Measurements from ENCODE around the gene CYP2J2.
"Not testable (repeated sequence)": the region's sequence is repeated elsewhere in the genome, so short reads cannot be mapped to it uniquely, and the experiment has no call there.

CYP2J2 gene

DNA sequence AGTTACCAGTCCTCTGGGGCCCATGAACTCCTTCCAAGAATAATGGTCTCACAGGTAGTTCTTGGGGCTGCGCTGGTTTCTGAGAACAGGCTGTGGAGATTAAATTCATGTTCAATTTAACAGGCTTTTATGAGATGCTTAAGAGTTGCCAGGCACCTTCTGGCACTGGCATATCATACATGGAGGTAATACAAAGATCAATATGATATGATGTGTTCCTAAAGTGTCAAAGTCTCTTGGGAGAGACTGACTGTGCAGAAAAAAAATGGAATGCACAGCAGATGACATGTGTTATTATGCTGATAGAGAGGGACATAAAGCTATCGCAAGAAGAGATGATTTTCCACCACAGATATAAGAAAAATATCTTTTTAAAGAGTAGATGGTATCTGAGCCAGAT is 6.8 kb downstream of the CYP2J2 start:
- Histone ChIP-seq H3K4me1 (ENCODE audit: control insufficient read depth, insufficient read depth, low read length, unreplicated experiment) (no peaks in the 10 kb centered on the region), H3K27me3 (ENCODE audit: insufficient read depth, low read length) (peaks cover 23% of the 10 kb centered on the region), H3K27ac (ENCODE audit: low read depth, low read length) (no peak overlapping the region), H2AFZ (ENCODE audit: low read length, unreplicated experiment) (no peak overlapping the region), H3K4me3 (ENCODE audit: low read depth, low read length) (no peak overlapping the region), H3K36me3 (ENCODE audit: insufficient read depth, low read length) (no peaks in the 10 kb centered on the region), H3K79me2 (ENCODE audit: control insufficient read depth, insufficient read depth, low read length, unreplicated experiment) (no peaks in the 10 kb centered on the region)

DNA sequence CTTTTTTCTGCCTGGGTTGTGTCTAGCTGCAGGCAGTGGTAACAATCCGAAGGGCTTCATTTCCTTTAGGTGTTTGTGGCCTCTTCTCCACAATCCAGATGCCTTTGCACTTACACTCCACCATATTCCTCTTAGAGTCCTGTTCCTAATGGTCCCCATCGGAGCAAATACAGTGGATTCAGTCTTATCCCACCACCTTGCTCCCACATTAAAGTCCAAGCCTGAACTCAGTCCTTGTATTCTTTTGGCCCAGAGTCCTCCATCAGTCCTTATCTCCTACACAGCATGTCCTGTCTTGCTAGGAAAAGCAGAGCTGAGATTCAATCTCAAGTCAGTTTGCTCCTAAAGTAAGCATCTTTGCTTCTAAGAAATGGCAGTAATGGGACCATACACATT is 8.8 kb downstream of the CYP2J2 start:
- no peak overlapping the region for H3K27ac ChIP-seq (ENCODE audit: low read depth, low read length)
- no peaks in the 10 kb centered on the region for H3K36me3 ChIP-seq (ENCODE audit: insufficient read depth, low read length)
- no peak overlapping the region for H3K4me3 ChIP-seq (ENCODE audit: low read depth, low read length)
- no peaks in the 10 kb centered on the region for H3K4me1 ChIP-seq (ENCODE audit: control insufficient read depth, insufficient read depth, low read length, unreplicated experiment)
- H2AFZ ChIP-seq (ENCODE audit: low read length, unreplicated experiment) = no peak overlapping the region
- no peaks in the 10 kb centered on the region for H3K79me2 ChIP-seq (ENCODE audit: control insufficient read depth, insufficient read depth, low read length, unreplicated experiment)
- H3K27me3 ChIP-seq (ENCODE audit: insufficient read depth, low read length) = peaks cover 16% of the 10 kb centered on the region

DNA sequence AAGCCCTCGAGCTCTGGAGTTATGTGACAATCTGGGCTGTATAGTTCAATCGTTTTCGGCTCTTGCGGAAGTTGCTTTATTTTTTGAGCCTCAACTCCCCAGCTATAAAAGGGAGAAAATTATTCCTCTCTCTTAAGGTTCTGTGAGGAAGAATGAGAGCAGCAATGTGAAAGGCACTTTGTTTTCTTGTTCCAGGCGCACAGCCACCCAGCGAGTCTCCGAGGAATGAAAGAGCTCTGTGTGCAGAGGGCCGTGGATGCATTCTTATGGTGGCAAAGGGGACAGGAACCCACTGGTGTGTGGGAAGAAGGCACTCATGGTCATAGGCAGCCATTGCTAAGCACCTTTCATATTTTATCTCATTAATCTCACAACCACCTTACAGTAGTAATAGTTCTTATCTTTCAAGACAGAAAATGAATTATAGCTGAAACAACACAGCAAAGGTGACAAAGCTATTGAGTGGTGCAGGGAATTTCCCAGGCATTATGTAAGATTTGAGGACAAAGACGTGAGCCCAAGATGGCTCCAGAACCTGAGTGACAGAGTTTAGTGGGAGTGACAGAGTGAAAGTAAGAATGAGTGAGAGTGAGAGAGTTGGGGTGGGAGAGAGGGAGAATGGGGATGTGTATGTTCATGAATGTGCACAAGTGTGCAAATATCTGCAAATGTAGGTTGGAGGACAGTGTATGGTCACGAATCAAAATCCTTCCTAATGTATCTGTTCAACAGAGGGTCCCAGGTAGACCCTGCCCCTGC is 9.4 kb downstream of the CYP2J2 start:
- H3K4me1 ChIP-seq (ENCODE audit: control insufficient read depth, insufficient read depth, low read length, unreplicated experiment) = no peaks in the 10 kb centered on the region
- no peak overlapping the region for H2AFZ ChIP-seq (ENCODE audit: low read length, unreplicated experiment)
- no peaks in the 10 kb centered on the region for H3K36me3 ChIP-seq (ENCODE audit: insufficient read depth, low read length)
- no peak overlapping the region for H3K27ac ChIP-seq (ENCODE audit: low read depth, low read length)
- no peaks in the 10 kb centered on the region for H3K79me2 ChIP-seq (ENCODE audit: control insufficient read depth, insufficient read depth, low read length, unreplicated experiment)
- H3K27me3 ChIP-seq (ENCODE audit: insufficient read depth, low read length) = peaks cover 12% of the 10 kb centered on the region
- no peak overlapping the region for H3K4me3 ChIP-seq (ENCODE audit: low read depth, low read length)

DNA sequence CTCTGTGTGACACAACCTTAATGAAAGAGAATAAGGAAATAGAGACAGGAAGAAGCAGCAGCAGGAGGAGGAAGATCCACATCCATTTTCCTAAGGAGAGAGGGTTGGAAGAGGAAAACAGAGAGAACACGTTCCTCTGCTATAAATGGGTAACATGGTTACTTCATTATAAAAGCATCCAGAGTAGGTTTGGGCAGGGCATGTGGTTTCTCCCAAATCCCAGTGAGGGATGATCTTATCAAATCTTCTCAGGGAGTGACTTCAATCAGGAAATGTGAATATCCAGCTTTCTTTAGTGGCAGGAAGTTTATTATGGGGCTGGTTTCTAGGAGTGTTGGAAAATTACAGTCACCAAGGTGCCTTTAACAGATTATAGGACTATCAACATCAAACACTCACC is 11.1 kb downstream of the CYP2J2 start:
- H3K36me3 ChIP-seq (ENCODE audit: insufficient read depth, low read length) = no peaks in the 10 kb centered on the region
- H3K4me1 ChIP-seq (ENCODE audit: control insufficient read depth, insufficient read depth, low read length, unreplicated experiment) = no peaks in the 10 kb centered on the region
- H3K27ac ChIP-seq (ENCODE audit: low read depth, low read length) = no peak overlapping the region
- H3K4me3 ChIP-seq (ENCODE audit: low read depth, low read length) = no peak overlapping the region
- no peaks in the 10 kb centered on the region for H3K79me2 ChIP-seq (ENCODE audit: control insufficient read depth, insufficient read depth, low read length, unreplicated experiment)
- H3K27me3 ChIP-seq (ENCODE audit: insufficient read depth, low read length) = peaks cover 16% of the 10 kb centered on the region
- H2AFZ ChIP-seq (ENCODE audit: low read length, unreplicated experiment) = no peak overlapping the region

DNA sequence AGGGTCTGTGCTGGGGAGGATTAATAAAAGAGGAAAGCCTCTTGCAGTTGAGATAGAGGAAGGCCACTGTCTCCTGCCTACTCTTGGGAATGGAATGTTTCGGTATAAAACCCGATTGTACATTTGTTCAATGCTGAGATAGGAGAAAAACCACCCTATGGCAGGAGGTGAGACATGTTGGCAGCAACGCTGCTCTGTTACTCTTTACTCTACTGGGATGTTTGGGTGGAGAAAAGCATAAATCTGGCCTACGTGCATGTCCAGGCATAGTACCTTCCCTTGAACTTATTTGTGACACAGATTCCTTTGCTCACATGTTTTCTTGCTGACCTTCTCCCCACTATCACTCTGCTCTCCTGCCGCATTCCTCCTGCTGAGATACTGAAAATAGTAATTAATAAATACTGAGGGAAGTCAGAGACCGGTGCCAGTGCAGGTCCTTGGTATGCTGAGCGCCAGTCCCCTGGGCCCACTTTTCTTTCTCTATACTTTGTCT is 11.7 kb downstream of the CYP2J2 start:
- H2AFZ ChIP-seq (ENCODE audit: low read length, unreplicated experiment); H3K79me2 ChIP-seq (ENCODE audit: control insufficient read depth, insufficient read depth, low read length, unreplicated experiment); H3K4me1 ChIP-seq (ENCODE audit: control insufficient read depth, insufficient read depth, low read length, unreplicated experiment); H3K4me3 ChIP-seq (ENCODE audit: low read depth, low read length); H3K36me3 ChIP-seq (ENCODE audit: insufficient read depth, low read length); H3K27ac ChIP-seq (ENCODE audit: low read depth, low read length): not testable (repeated sequence)
- peaks cover 15% of the 10 kb centered on the region for H3K27me3 ChIP-seq (ENCODE audit: insufficient read depth, low read length)

DNA sequence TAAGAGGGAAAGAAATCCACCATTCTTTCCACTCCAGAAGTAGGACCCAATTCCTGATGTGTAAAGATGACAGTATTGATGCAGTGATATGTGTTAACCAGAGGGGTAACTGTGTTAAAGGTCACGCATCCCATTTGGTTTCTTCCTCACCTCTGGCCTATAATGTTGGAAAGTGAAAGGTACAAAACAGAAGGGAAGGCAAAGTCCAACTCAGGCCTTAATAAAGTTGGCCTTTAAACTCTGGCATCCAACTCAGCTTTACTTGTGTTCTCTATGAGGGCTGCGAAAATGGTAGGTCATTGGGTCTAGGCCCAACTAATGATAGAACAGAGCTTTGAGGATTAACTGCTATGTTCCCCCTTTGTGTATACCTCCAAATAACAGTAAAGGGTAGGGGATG is 17.9 kb downstream of the CYP2J2 start:
- Histone ChIP-seq H3K36me3 (ENCODE audit: insufficient read depth, low read length) (no peaks in the 10 kb centered on the region), H2AFZ (ENCODE audit: low read length, unreplicated experiment) (no peak overlapping the region), H3K4me1 (ENCODE audit: control insufficient read depth, insufficient read depth, low read length, unreplicated experiment) (no peaks in the 10 kb centered on the region), H3K27ac (ENCODE audit: low read depth, low read length) (no peak overlapping the region), H3K4me3 (ENCODE audit: low read depth, low read length) (no peak overlapping the region), H3K79me2 (ENCODE audit: control insufficient read depth, insufficient read depth, low read length, unreplicated experiment) (no peaks in the 10 kb centered on the region), H3K27me3 (ENCODE audit: insufficient read depth, low read length) (0 out of 2 replicates have a peak, but pooled peaks cover 4% of the 10 kb centered on the region)

DNA sequence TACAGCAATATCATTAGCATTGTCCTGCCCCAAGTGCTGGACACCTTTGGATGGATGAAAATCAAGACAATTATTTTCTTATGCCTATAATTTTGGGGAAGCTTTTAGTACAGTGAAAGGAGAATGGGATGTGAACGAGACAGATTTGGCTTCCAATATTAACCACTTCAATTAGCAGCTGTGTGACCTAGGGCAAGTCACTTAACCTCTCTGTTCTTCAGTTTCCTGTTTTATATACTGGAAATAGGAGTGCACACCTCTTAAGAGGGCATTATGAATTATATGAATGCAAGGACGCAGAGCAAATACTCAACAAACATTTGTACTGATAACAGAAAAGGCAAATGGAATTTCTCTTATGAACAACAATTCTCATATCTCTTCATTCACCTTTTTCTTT is 18.5 kb downstream of the CYP2J2 start:
- Histone ChIP-seq H2AFZ (ENCODE audit: low read length, unreplicated experiment) (no peak overlapping the region), H3K4me3 (ENCODE audit: low read depth, low read length) (no peak overlapping the region), H3K27ac (ENCODE audit: low read depth, low read length) (no peak overlapping the region), H3K4me1 (ENCODE audit: control insufficient read depth, insufficient read depth, low read length, unreplicated experiment) (no peaks in the 10 kb centered on the region), H3K79me2 (ENCODE audit: control insufficient read depth, insufficient read depth, low read length, unreplicated experiment) (no peaks in the 10 kb centered on the region), H3K27me3 (ENCODE audit: insufficient read depth, low read length) (0 out of 2 replicates have a peak, but pooled peaks cover 4% of the 10 kb centered on the region), H3K36me3 (ENCODE audit: insufficient read depth, low read length) (no peaks in the 10 kb centered on the region)

DNA sequence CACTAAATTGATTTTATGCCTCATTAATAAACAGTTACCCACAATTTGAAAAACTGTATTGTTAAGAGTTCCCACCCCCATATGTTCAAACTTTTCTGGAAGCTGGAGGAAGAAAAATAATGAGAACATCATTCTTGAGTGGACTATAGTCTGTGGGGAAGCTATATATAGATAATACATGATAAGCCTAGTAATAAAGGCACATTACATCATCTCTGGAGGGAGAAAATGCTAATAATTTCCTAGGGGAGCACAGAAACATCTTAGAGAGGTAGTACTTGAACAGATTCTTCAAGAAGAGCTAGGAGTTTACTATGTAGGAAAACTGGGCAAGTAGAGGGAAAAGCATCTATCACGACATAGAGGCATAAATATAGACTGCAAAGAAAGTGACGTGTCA is 19.6 kb downstream of the CYP2J2 start:
- Histone ChIP-seq H3K4me1 (ENCODE audit: control insufficient read depth, insufficient read depth, low read length, unreplicated experiment) (no peaks in the 10 kb centered on the region), H3K4me3 (ENCODE audit: low read depth, low read length) (no peak overlapping the region), H3K27me3 (ENCODE audit: insufficient read depth, low read length) (0 out of 2 replicates have a peak, but pooled peaks cover 4% of the 10 kb centered on the region), H2AFZ (ENCODE audit: low read length, unreplicated experiment) (no peak overlapping the region), H3K79me2 (ENCODE audit: control insufficient read depth, insufficient read depth, low read length, unreplicated experiment) (no peaks in the 10 kb centered on the region), H3K36me3 (ENCODE audit: insufficient read depth, low read length) (no peaks in the 10 kb centered on the region), H3K27ac (ENCODE audit: low read depth, low read length) (no peak overlapping the region)

DNA sequence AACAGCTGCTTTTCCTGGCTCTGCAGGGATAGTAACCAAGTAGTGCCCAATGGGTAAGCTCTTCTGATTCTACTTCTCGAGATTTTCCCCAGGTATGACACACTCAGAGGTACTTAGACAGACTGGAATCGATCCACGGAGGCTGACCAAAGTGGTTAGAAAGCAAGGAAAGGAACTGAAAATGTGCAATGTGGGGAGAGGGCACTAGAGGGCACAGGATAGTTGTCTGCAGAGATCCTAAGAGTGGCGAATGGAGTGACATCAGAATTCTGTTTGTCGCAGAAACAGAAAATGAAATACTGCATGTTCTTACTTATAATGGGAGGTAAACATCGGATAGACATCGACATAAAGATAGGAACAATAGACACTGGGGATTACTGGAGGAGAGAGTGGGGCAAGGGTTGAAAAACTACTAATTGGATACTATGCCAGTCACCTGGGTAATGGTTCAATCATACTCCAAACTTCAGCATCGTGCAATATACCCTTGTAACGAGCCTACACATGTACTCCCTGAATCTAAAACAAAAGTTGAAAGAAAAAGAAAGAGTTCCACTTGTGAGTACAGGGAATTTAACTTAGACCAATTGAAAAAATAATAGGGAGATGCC is 23.3 kb downstream of the CYP2J2 start:
- Histone ChIP-seq H3K4me3 (ENCODE audit: low read depth, low read length) (no peak overlapping the region), H2AFZ (ENCODE audit: low read length, unreplicated experiment) (no peak overlapping the region), H3K36me3 (ENCODE audit: insufficient read depth, low read length) (no peaks in the 10 kb centered on the region), H3K27me3 (ENCODE audit: insufficient read depth, low read length) (no peaks in the 10 kb centered on the region), H3K4me1 (ENCODE audit: control insufficient read depth, insufficient read depth, low read length, unreplicated experiment) (no peaks in the 10 kb centered on the region), H3K79me2 (ENCODE audit: control insufficient read depth, insufficient read depth, low read length, unreplicated experiment) (no peaks in the 10 kb centered on the region), H3K27ac (ENCODE audit: low read depth, low read length) (no peak overlapping the region)

DNA sequence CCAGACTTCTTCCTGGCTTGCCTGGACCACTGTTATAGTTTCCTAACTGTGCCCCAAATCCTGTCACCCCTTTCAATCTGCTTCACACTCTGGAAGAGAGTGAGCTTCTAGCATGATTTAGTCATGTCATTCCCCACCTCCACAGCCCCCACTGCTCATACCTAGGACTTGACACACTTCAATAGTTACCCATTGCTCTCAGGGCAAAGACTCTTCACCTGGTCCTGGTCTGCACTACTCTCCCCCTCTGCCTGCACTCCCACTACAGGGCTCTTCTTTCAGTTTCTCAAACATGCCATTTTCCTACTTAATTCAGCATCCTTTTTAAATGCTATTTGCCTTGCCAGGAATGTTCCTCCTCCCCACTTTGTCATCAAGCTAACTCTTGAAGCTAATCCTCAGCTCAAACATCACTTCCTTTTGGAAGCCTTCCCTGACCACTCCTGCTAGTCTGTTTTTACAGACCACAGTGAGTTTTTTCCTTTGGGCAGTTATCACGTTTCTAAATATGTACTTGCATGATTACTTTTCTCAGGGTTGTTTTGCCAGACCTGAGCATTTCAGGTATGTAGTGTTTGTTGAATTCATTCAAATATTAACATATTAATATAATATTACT is 24.7 kb downstream of the CYP2J2 start:
- H2AFZ ChIP-seq (ENCODE audit: low read length, unreplicated experiment) = no peak overlapping the region
- no peaks in the 10 kb centered on the region for H3K4me1 ChIP-seq (ENCODE audit: control insufficient read depth, insufficient read depth, low read length, unreplicated experiment)
- H3K79me2 ChIP-seq (ENCODE audit: control insufficient read depth, insufficient read depth, low read length, unreplicated experiment) = no peaks in the 10 kb centered on the region
- H3K27me3 ChIP-seq (ENCODE audit: insufficient read depth, low read length) = no peaks in the 10 kb centered on the region
- no peak overlapping the region for H3K27ac ChIP-seq (ENCODE audit: low read depth, low read length)
- no peaks in the 10 kb centered on the region for H3K36me3 ChIP-seq (ENCODE audit: insufficient read depth, low read length)
- H3K4me3 ChIP-seq (ENCODE audit: low read depth, low read length) = no peak overlapping the region

DNA sequence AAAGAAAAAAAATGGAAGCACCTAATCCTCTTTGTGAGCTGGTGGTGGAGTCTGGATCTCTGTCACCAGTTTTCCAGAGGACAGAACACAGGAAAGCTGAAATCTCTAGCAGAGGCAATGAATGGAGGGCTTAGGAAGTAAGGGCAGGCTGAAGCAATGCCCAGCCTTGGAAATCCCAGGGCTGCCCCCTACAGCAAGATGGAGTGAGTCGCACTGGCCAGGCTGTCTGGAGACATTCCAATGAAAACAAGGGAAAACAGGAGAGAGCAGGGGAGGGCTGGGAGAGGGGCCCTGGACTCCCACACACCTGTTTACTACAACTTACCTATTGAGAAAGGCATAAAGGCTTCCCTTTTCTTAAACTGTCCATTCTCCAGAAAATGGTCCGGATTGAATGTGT is 25.9 kb downstream of the CYP2J2 start:
- Histone ChIP-seq H3K79me2 (ENCODE audit: control insufficient read depth, insufficient read depth, low read length, unreplicated experiment) (no peaks in the 10 kb centered on the region), H3K36me3 (ENCODE audit: insufficient read depth, low read length) (no peaks in the 10 kb centered on the region), H3K4me1 (ENCODE audit: control insufficient read depth, insufficient read depth, low read length, unreplicated experiment) (no peaks in the 10 kb centered on the region), H3K4me3 (ENCODE audit: low read depth, low read length) (no peak overlapping the region), H2AFZ (ENCODE audit: low read length, unreplicated experiment) (no peak overlapping the region), H3K27ac (ENCODE audit: low read depth, low read length) (no peak overlapping the region), H3K27me3 (ENCODE audit: insufficient read depth, low read length) (no peaks in the 10 kb centered on the region)
